ENCODE data around the gene TOR4A. TPM values are rescaled to one million over a fixed set of nuclear protein-coding genes. Genes with fewer than 3 reads are reported as not detected.

TOR4A gene
- total and polyA plus RNA-seq, 9 donors, result 0.85 to 16.3 (median 8.2) TPM

- Histone ChIP-seq H3K27ac (no peak overlapping the region), H3K4me1 (ENCODE audit: insufficient read depth) (no peaks in the 10 kb centered on the region), H3K27me3 (no peaks in the 10 kb centered on the region), H3K9me3 (no peaks in the 10 kb centered on the region), H3K36me3 (no peaks in the 10 kb centered on the region), H3K4me3 (no peak overlapping the region)
- 82 to 84% (median 84%) methylated on average over 6 of the region's 6 CpGs for WGBS, 3 donors
- DNase-seq, result no peak
- TF ChIP-seq CTCF (IDR thresholded peaks at IDR 0.05) (no peak), POLR2A (IDR thresholded peaks at IDR 0.05) (no peak), EP300 (IDR thresholded peaks at IDR 0.05) (no peak)
- intact Hi-C loops (cut with DNase I), result no loop called here
Observed at GRCh38 chr9:137330689-137331088, 53.2 kb downstream of the TOR4A start.

GRCh38 chr9:137331929-137332328, 54.4 kb downstream of the TOR4A start:
- DNase-seq, result no peak
- no peaks in the 10 kb centered on the region for H3K4me1 ChIP-seq (ENCODE audit: insufficient read depth)
- H3K27me3 ChIP-seq, result no peaks in the 10 kb centered on the region
- TF ChIP-seq POLR2A (IDR thresholded peaks at IDR 0.05) (no peak), CTCF (IDR thresholded peaks at IDR 0.05) (no peak), EP300 (IDR thresholded peaks at IDR 0.05) (no peak)
- intact Hi-C loops (cut with DNase I), result no loop called here
- no peak overlapping the region for H3K4me3 ChIP-seq
- whole genome bisulfite sequencing, 3 donors, result 91 to 96% (median 93%) methylated on average over 9 of the region's 9 CpGs
- H3K36me3 ChIP-seq, result no peaks in the 10 kb centered on the region
- no peaks in the 10 kb centered on the region for H3K9me3 ChIP-seq
- H3K27ac ChIP-seq, result no peak overlapping the region

Other genes with a start within 250 kb of the TOR4A start
- 10 to 100 TPM in 5 of 7 donors, 1 to 10 TPM in 2; 5.8 to 26.9 (median 13.7) TPM for gene ABCA2, start 249.5 kb upstream of the TOR4A start, total RNA-seq
- gene ABCA2, start 249.5 kb upstream of the TOR4A start, polyA plus RNA-seq, result 10 to 100 TPM in 1 of 2 donors, 1 to 10 TPM in 1; 2.0 to 10.5 TPM
- under 1 TPM in 1 of 7 donors, not detected in 6; 0.08 TPM for gene FUT7, start 245.6 kb upstream of the TOR4A start, total RNA-seq
- gene FUT7, start 245.6 kb upstream of the TOR4A start, polyA plus RNA-seq, result under 1 TPM in 1 of 2 donors, not detected in 1; 0.07 TPM
- gene NPDC1, start 231.5 kb upstream of the TOR4A start, total RNA-seq, result 100 to 1,000 TPM in 2 of 7 donors, 10 to 100 TPM in 5; 22.3 to 112 (median 49.9) TPM
- gene NPDC1, start 231.5 kb upstream of the TOR4A start, polyA plus RNA-seq, result 10 to 100 TPM in 1 of 2 donors, 1 to 10 TPM in 1; 2.1 to 67.9 TPM
- gene ENTPD2, start 223.7 kb upstream of the TOR4A start, total RNA-seq, result 1 to 10 TPM in 4 of 7 donors, under 1 TPM in 3; 0.12 to 5.1 (median 1.0) TPM
- gene ENTPD2, start 223.7 kb upstream of the TOR4A start, polyA plus RNA-seq, result under 1 TPM; 0.32 to 0.82 TPM
- gene SAPCD2, start 207.2 kb upstream of the TOR4A start, total RNA-seq, result under 1 TPM in 5 of 7 donors, not detected in 2; 0.24 to 0.62 (median 0.37) TPM
- gene SAPCD2, start 207.2 kb upstream of the TOR4A start, polyA plus RNA-seq, result under 1 TPM; 0.10 to 0.15 TPM
- 1 to 10 TPM; 1.3 to 6.3 (median 4.1) TPM for gene UAP1L1, start 200.2 kb upstream of the TOR4A start, total RNA-seq
- gene UAP1L1, start 200.2 kb upstream of the TOR4A start, polyA plus RNA-seq, result 1 to 10 TPM; 3.0 to 4.1 TPM
- gene MAN1B1, start 190.7 kb upstream of the TOR4A start, total RNA-seq, result 10 to 100 TPM; 30.2 to 55.1 (median 38.6) TPM
- 100 to 1,000 TPM in 1 of 2 donors, 10 to 100 TPM in 1; 44.0 to 109 TPM for gene MAN1B1, start 190.7 kb upstream of the TOR4A start, polyA plus RNA-seq
- 100 to 1,000 TPM in 2 of 7 donors, 10 to 100 TPM in 5; 39.8 to 117 (median 95.6) TPM for gene DPP7, start 163.0 kb upstream of the TOR4A start, total RNA-seq
- 10 to 100 TPM in 1 of 2 donors, 1 to 10 TPM in 1; 3.0 to 88.7 TPM for gene DPP7, start 163.0 kb upstream of the TOR4A start, polyA plus RNA-seq
- gene GRIN1, start 138.6 kb upstream of the TOR4A start, total RNA-seq, result under 1 TPM in 1 of 7 donors, not detected in 6; 0.15 TPM
- not detected for gene GRIN1, start 138.6 kb upstream of the TOR4A start, polyA plus RNA-seq
- 1 to 10 TPM in 1 of 7 donors, under 1 TPM in 1, not detected in 5; 0.23 to 3.0 TPM for gene LRRC26, start 107.7 kb upstream of the TOR4A start, total RNA-seq
- not detected for gene LRRC26, start 107.7 kb upstream of the TOR4A start, polyA plus RNA-seq
- gene TMEM210, start 105.7 kb upstream of the TOR4A start, total RNA-seq, result not detected
- not detected for gene TMEM210, start 105.7 kb upstream of the TOR4A start, polyA plus RNA-seq
- gene ANAPC2, start 89.2 kb upstream of the TOR4A start, total RNA-seq, result 10 to 100 TPM; 23.1 to 61.5 (median 53.9) TPM
- 10 to 100 TPM in 1 of 2 donors, 1 to 10 TPM in 1; 8.0 to 38.4 TPM for gene ANAPC2, start 89.2 kb upstream of the TOR4A start, polyA plus RNA-seq
- 10 to 100 TPM; 34.5 to 60.7 (median 44.5) TPM for gene SSNA1, start 89.0 kb upstream of the TOR4A start, total RNA-seq
- gene SSNA1, start 89.0 kb upstream of the TOR4A start, polyA plus RNA-seq, result 10 to 100 TPM in 1 of 2 donors, 1 to 10 TPM in 1; 1.6 to 47.3 TPM
- gene TPRN, start 77.0 kb upstream of the TOR4A start, total RNA-seq, result 10 to 100 TPM in 6 of 7 donors, 1 to 10 TPM in 1; 6.6 to 18.4 (median 15.9) TPM
- 1 to 10 TPM in 1 of 2 donors, under 1 TPM in 1; 0.68 to 8.6 TPM for gene TPRN, start 77.0 kb upstream of the TOR4A start, polyA plus RNA-seq
- gene TMEM203, start 72.1 kb upstream of the TOR4A start, total RNA-seq, result 10 to 100 TPM; 29.2 to 40.8 (median 37.5) TPM
- gene TMEM203, start 72.1 kb upstream of the TOR4A start, polyA plus RNA-seq, result 10 to 100 TPM; 35.3 to 38.2 TPM
- 10 to 100 TPM in 4 of 7 donors, 1 to 10 TPM in 3; 3.7 to 15.2 (median 11.3) TPM for gene NDOR1, start 72.0 kb upstream of the TOR4A start, total RNA-seq
- gene NDOR1, start 72.0 kb upstream of the TOR4A start, polyA plus RNA-seq, result 1 to 10 TPM; 1.1 to 7.2 TPM
- 1 to 10 TPM in 5 of 7 donors, under 1 TPM in 1, not detected in 1; 0.92 to 6.5 (median 3.3) TPM for gene RNF208, start 55.5 kb upstream of the TOR4A start, total RNA-seq
- gene RNF208, start 55.5 kb upstream of the TOR4A start, polyA plus RNA-seq, result 1 to 10 TPM in 1 of 2 donors, not detected in 1; 2.3 TPM
- under 1 TPM in 4 of 7 donors, not detected in 3; 0.15 to 0.80 (median 0.33) TPM for gene CYSRT1, start 52.6 kb upstream of the TOR4A start, total RNA-seq
- under 1 TPM in 1 of 2 donors, not detected in 1; 0.12 TPM for gene CYSRT1, start 52.6 kb upstream of the TOR4A start, polyA plus RNA-seq
- under 1 TPM in 1 of 7 donors, not detected in 6; 0.92 TPM for gene RNF224, start 50.2 kb upstream of the TOR4A start, total RNA-seq
- not detected for gene RNF224, start 50.2 kb upstream of the TOR4A start, polyA plus RNA-seq
- under 1 TPM in 2 of 7 donors, not detected in 5; 0.15 to 0.46 TPM for gene SLC34A3, start 46.8 kb upstream of the TOR4A start, total RNA-seq
- not detected for gene SLC34A3, start 46.8 kb upstream of the TOR4A start, polyA plus RNA-seq
- 100 to 1,000 TPM in 6 of 7 donors, 10 to 100 TPM in 1; 88.0 to 234 (median 175) TPM for gene TUBB4B, start 36.4 kb upstream of the TOR4A start, total RNA-seq
- 10 to 100 TPM; 62.8 to 88.6 TPM for gene TUBB4B, start 36.4 kb upstream of the TOR4A start, polyA plus RNA-seq
- gene STPG3, start 26.4 kb upstream of the TOR4A start, total RNA-seq, result not detected
- not detected for gene STPG3, start 26.4 kb upstream of the TOR4A start, polyA plus RNA-seq
- gene NELFB, start 22.4 kb upstream of the TOR4A start, total RNA-seq, result 10 to 100 TPM; 20.3 to 56.6 (median 44.5) TPM
- 10 to 100 TPM; 10.9 to 50.8 TPM for gene NELFB, start 22.4 kb upstream of the TOR4A start, polyA plus RNA-seq
- gene NRARP, start 24.5 kb downstream of the TOR4A start, total RNA-seq, result 10 to 100 TPM in 1 of 7 donors, 1 to 10 TPM in 6; 1.3 to 13.8 (median 4.6) TPM
- gene NRARP, start 24.5 kb downstream of the TOR4A start, polyA plus RNA-seq, result 1 to 10 TPM; 2.6 to 3.4 TPM
- gene EXD3, start 145.4 kb downstream of the TOR4A start, total RNA-seq, result 10 to 100 TPM; 19.5 to 30.6 (median 26.2) TPM
- 10 to 100 TPM in 1 of 2 donors, 1 to 10 TPM in 1; 1.0 to 19.4 TPM for gene EXD3, start 145.4 kb downstream of the TOR4A start, polyA plus RNA-seq
- gene NOXA1, start 145.7 kb downstream of the TOR4A start, total RNA-seq, result 10 to 100 TPM in 5 of 7 donors, 1 to 10 TPM in 2; 8.5 to 18.5 (median 13.8) TPM
- 1 to 10 TPM in 1 of 2 donors, not detected in 1; 7.1 TPM for gene NOXA1, start 145.7 kb downstream of the TOR4A start, polyA plus RNA-seq
- under 1 TPM in 5 of 7 donors, not detected in 2; 0.10 to 0.57 (median 0.24) TPM for gene ENTPD8, start 163.6 kb downstream of the TOR4A start, total RNA-seq
- gene ENTPD8, start 163.6 kb downstream of the TOR4A start, polyA plus RNA-seq, result under 1 TPM in 1 of 2 donors, not detected in 1; 0.11 TPM
- 10 to 100 TPM; 22.9 to 50.3 (median 35.4) TPM for gene NSMF, start 181.6 kb downstream of the TOR4A start, total RNA-seq
- gene NSMF, start 181.6 kb downstream of the TOR4A start, polyA plus RNA-seq, result 10 to 100 TPM; 24.0 to 29.5 TPM

Data from ovary (tissue), 9 donors.